NCI-H345 (cell line): ENCODE results near the gene KCNQ1.

Experiments used
- DNase-seq: peaks from one replicate; lab custom pipeline; 2025; lab: John Stamatoyannopoulos, UW

Gene KCNQ1

DNA sequence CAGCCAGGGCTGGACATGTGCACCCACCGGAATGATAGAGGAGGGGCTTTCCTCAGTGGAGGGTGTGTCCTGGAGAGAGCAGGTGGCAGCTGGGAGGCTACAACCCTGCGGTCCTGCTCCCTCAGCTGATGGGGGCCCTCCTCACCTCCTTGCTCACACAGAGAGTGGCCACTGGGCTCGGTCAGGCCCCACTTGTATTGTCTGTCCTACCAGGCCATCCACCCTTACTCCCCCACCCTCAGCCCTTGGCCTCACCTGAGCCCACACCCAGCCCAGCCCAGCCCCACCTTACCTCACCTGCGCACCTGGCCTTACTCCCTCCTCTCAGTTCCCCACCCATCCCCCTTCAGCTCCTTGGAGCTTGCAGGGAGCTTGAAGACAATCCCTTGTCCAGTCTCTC lies 3.6 kb upstream of the KCNQ1 start:
- DNase-seq, result no peak

DNA sequence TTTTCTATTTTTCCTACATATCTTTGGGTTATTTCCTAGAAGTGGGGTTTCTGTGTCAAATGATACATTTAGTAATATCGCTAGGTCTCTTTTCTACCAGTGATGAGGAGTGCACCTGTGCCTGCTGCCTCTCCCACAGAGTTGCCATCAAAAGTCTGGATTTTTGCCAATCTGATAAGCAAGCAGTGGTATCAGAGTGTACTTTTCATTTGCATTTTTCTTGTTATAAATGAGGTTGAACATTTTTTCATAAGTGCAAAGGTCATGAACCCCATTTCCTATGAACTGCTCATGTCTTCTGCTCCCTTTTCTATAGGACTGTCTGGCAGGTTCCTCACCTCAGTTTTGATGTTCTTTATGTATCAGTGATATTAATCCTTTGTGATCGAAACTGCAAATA lies 2.2 kb upstream of the KCNQ1 start:
- DNase-seq, result no peak

DNA sequence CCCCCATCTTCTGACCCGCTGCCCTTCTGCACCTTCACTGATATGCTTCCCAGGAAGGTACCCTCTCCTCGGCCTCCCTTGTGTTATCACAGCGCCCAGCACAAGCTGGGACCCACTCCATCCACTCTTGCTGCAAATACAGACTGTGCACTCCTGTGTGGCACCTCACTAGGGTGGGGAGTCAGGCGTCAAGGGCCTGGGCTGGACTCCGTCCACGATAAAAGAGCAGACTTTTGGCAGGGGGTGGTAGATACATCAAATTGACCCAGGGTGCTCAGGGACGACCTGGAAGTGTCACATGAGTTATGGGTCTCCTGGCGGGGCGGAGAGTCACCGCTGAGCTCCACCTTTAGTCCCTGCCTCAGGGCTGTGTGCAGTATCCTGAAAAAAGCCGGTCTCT lies 1.4 kb upstream of the KCNQ1 start:
- no peak for DNase-seq

DNA sequence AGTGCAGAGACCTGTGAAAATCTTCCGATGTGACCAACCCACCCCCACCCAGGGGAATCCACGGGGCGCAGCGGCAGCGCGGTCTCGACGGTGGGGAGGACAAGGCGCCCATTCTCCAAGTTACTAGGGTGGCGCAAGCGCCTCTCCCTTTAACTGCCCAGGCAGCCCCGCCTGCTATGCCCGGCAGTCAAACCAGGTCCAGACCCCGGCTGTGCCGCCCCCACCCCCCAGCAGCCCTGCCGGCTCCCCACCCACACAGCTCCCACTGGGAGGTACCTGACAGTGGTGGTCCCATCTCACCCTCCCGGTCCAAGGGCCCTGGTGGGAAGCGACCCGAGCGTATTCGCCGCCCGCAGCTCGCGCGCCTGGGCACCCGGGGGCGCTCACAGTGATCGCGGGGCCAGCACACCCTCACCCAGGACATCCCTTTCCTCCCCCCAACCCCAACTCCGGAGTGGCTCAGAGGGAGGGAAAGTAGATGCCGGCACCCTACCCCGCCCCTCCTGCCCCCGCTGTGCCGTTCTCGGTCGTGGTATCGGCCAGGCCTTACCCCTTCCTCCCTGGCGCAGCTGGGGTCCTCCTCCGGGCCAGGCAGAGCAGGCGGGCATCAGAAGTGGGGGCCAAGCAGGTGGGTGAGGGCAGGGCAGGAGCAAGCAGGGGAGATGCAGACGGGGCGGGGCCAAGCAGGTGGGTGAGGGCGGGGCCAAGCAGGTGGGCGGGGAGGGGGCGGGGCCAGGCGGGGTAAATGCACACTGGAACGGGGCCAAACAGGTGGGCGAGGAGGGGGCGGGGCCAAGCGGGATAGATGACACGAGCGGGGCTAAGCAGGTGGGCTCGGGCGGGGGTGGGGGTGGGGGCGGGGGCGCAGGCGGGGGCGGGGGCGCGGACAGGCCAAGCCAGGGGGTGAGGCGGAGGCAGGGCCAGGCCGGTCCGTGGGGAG lies 657 bp upstream of the KCNQ1 start, which contains the start of gene TRPM5:
Gene TRPM5, minus strand, starts transcription at position 634 of the 940 bp plus-strand sequence. CDS start 21,478 bp downstream, outside the sequence.
- DNase-seq, result no peak

DNA sequence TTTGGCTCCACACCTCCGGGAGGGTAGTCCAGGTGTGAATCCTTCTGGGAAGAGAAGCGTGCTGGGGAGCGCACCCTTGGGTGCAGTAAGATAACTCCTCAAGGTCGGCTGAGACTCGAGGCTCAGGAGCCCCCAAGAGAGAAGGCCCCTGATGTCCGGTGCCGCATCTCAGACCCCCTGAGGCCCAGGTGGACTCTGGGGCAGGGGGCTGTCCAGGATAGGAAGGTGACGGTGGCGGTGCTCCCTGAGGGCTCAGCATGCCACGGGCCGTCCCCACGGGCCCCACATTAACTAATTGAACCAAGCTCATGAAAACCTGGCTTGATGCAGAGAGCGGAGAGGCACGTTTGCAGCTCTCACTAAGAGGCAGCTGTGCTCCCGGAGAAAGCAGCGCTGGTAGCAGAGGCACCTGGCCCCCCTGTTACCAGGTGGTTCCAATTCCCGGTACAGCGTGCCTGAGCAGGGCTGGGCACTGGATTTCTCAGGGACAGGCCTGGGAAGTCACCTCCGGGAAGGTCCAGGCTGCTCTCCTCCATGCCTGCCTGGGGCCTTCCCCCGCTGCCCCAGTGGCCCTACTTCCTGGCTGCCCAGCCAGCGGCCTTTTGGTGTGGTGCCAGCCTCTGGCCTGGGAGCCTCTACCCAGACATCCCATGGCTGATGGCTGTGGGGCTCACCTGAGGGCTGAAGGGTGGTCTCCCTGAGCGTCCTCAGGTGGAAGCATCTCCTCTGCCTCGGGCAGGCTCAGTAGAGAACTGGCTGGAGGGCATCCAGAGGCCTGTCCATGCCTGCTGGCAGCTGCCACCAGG lies 1.1 kb downstream of the KCNQ1 start:
- DNase-seq, result peak; percentile 15

DNA sequence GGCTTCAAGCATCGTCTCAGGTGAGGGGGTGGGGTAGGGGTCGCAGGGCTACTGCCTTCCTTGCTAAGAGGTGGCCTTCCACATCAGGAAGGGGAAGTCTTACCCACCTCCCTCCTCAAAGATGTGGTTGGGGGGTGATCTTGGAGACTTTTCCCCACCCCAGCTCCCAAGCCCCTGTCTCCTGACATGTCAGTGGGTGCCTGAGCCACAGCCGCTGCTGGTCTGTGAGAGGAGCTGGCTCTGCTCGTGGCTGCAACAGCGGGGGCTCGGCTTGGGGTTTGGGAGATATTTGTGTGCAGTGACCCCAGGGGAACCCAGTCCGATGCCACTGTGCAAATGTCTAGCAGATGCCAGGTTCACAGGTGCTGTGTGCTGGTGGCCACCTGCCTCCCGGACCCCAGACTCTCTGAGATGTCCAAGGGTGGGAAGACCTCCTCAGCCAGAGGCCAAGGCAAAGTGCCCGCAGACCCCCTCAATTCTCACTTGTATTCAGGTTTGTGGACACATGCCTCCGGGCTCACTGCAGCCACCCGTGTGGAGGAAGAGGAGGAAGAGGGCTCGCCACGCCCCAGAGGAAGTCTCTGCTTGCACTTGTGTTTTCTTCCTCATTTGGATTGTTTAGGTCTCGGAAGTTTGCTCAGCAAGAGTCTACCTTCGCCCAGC lies 1.9 kb downstream of the KCNQ1 start:
- no peak for DNase-seq

DNA sequence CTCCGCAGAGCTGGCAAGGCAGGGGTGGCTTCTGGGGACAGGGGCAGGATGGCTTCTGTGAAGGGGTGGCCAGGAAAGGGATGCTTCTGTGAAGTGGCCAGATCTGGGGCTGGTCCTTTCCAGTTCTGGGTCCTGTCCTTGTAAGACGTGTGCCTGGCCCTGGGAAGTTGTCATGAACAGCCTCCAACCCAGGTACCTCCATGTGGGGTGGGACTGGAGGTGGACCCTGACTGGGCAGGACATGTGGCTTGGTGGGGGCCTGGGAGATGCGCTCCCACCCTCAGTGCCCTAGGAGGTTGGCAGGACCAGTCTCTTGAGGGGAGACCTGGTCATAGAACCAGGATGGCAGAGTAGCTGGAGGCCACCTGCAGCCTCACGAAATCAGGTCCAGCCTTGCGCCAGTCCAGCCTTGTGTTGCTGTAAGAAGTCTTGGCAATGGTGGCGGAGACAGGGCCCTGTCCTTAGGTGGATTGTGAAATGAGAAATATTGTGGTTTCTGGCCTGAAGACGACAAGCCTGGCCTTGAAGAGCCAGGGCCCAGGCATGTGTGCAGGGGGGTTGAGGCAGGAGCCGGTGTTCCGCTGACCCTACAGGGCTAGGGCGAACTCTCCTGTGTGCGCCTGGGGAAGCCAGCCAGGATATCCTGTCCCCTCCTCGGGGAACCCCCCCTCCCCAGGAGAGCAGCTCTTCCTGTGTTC lies 2.6 kb downstream of the KCNQ1 start:
- DNase-seq, result no peak

DNA sequence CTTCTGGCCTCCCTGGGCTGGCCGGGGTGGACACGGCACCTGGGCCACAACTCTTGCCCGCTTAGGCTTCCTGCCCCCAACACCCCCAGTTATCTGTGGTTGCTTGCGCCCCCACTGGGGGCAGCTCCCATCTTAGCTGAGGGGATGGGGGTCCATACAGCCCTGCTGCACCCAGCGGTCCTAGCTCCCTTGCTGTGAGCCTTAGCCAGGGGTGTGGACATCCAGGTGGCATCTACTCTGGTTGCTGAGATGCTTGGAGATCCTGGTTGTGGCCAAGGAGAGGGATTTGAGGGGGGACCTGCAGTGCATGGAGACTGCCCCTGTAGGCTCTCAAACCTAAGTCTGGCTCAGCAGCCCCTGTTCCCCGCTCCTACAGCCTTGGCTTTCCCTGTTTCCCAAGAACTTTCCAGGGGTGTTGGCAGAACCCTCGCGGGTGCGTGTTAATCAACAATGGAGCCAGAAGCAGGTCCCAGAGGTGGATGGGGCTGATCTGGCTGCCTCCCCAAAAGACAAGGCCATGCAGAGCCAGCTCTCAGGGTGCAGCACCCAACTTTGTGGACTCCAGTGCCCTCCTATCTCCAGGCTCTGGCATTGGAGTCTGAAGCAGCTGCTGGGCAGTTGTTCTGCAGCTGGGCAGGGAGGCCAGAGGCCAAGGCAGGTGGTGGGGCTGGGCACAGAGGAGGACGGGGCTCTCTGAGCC lies 3.3 kb downstream of the KCNQ1 start:
- no peak for DNase-seq

DNA sequence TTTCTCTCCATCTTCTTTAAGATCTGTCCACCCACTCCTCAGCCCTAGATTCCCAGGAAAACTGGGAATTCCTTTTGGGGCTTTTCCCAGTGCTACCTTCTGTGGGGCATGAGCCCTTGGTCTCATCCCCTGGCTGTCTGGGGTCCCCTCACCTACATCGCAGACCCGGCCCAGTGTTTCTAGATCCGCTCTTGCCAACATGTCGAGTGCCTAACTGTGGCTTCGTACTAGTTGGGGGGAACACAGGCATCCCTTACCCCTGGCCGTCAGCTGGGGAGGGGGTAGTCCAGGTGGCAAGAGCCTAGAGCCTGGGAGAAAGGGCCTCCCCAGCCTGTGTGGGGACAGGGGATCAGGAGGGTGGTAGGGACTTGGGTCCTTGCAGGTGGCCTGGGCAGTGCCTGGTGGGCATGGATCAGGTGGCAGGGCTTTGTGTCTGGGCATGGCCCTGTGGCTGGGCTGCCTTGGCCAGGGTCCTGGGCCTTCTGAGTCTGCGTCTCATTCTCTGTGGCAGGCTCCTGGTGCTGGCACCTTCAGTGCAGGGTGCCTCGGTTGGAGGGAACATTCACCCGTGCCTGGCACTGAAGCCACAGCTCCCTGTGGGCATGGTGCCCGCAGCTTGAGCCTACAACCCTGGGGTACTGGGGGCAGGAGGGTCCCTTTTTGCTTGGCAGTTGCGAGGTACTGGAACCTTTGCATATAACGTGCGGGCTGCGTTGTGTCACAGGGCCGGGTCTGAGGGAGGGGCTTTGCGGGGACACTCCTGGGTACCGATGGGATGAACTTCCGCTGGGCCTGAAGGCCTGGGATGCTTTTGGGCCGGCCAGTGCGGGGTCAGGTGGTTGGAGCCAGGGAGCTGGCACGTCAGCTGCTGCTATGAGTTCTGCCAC lies 4.1 kb downstream of the KCNQ1 start:
- no peak for DNase-seq

DNA sequence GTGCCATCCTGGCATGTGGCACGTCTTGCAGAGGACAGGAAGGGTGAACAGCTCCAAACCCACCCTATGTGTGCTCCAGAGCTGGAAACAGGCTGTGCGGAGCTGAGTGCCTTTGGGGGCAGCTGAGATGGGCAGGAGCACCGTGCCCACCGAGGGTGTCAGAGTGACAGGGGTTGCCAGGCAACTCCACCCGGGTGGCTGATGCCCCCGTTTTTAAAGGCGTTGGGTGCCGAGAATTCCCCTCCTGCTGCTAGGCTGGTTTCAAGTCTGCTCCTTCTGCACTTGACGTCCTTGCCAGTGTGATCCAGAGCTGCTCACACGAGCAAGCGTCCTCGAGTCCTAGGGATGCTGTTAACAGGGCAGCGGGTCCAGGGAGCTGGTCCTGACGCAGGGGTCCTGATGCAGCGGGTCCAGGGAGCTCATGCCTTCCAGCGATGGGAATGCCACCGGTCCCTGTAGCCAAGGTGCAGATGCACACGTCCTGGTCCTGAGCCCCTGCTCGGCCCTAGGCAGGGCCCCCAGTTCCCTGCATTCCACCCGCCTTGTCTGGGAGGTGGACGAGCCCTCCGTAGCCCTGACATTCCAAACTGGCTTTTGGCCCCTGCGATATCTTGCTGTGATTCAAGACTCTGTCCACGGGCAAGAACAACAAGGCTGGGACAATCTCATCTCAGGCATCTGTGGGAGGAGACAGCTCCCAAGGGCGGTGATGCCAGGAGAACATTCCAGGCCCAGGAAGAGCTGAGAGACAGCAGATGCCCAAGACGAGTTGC lies 4.9 kb downstream of the KCNQ1 start:
- DNase-seq, result no peak

DNA sequence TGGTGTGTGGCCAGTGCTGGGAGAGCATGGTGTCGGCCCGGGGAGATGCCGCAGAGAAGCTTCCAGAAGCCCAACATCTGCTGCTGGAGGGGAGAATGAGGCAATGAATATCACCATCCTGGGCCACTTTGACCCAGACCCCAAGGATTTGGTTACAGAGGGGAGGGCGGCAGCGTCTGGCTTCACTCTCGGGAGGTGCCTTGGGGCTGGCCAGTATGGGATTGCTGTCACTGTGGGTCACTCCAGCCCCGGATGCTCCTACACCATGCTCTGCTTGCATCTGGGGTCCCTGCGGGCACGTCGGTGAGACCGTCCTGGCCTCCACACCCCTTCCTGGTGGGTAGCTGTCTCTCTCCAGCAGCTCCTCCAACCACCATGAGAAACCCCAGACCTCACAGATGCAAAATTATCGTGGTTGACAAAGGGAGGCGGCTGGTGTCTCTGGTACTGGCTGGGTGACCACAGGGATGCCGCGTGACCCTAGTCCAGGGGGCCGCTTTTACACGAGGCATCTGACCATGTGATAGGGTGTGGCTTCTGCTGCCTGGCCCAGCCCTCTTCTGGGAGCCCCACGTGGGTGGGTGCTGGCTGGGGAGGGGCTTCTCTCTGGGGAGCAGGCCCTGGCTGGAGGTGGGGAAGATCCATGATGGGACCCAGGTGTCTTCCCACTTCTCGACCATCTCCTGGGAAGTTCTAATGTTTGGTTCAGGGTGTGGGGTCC lies 5.7 kb downstream of the KCNQ1 start:
- no peak for DNase-seq

DNA sequence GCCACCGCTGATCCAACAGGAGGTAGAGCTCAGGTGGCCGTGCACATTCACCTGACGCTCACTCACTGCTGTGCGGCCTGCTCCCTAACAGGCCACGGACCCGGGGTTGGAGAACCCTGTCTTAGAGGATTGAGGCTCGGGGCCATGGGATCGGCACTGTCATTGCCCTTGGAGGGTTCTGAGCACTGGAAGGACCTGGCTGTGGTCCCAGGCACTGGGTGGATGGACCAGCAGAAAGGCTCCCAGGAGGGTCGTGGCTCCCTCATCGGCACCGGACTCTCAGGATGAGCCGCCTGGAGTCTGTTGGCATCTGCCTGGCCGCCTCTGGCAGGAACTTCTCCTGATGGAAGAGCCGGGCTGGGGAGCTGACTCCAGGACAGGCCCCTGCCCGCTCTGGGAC lies 6.5 kb downstream of the KCNQ1 start:
- DNase-seq, result no peak

DNA sequence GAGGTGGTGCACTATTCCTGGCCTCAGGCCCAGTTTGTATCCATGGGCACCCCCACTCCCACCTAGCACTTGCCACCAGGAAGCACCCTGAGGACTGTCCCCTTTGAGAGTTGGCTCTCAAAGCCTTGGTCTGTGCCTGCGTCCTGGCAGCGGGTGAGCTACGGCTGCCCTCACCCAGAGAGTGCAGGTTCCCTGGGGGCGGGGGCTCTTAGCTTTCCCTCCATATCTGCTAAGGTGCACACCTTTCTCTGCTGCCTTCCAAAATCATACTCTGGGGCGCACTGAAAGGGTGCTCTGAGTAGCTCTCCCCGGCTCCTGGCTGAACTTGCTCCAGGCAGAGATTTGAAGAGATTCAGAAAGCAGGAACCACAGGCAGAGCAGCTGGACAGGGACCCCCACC lies 7.1 kb downstream of the KCNQ1 start:
- DNase-seq, result no peak

DNA sequence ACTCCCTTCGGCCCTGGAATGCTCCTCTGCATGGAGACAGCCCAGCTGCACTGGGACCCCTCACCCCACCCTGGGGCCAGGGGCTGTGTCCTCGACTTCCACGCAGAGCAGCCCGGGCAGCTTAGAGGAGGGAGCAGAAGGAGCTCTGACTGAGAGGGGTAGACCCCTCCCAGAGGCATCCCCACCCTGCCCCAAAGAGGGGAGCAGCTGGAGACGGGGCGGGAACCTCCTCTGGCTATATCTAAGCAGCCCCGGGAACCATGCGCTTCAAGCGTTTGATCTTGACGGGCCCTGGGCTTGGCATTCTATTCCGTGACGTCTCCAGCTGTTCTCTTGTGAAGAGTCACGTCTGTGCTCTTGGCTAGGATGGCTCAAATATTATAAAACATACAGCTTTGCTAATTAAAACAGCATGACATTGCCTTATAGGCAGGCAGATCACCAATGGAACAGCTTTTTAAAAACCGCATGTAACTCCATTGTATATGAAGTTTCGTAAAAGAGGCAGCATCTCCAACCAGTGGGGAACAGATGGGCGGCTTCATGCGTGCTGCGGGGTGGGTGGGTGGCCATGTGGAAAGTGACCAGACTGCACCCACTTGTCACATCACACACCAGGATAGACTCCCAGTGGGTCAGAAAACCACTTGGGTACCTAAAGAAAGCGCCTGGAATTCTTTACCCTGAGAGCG lies 7.7 kb downstream of the KCNQ1 start:
- DNase-seq, result no peak

DNA sequence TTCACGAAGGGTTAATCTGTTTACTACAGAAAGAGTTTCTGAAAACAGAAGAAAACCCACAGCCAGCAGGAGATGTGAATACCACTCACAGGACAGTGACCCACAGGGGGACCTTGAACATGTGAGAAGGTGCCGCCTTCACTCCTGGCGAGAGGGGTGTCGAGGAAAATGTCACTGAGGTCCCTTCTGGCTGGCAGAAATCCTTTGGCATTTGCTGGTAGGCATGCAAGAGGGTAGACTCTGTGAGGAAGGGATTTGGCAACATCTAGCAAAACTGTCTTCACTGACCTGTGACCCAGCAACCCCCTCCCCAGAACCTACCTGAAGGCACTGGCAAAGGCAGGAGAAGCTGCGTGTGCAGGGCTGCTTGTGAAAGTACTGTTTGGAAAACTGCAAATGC lies 8.6 kb downstream of the KCNQ1 start:
- no peak for DNase-seq

DNA sequence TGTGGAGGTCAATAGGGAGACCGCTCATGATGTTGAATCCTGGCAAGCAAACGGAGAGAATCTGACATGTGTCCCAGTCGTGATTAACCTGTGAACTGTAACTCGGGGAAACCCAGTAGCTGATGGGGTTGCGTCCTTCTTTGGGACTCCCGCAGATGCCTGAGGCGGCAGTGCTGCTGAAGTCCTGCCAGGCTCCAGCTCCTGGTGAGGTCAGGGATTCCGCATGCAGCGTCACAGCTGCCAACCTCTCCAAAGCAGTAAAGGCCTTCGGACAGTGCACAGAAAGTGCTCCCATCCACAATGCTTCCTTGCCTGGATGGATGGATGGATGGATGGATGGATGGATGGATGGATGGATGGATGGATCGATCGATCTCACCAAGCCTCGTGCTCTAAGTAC lies 13.5 kb downstream of the KCNQ1 start:
- no peak for DNase-seq

DNA sequence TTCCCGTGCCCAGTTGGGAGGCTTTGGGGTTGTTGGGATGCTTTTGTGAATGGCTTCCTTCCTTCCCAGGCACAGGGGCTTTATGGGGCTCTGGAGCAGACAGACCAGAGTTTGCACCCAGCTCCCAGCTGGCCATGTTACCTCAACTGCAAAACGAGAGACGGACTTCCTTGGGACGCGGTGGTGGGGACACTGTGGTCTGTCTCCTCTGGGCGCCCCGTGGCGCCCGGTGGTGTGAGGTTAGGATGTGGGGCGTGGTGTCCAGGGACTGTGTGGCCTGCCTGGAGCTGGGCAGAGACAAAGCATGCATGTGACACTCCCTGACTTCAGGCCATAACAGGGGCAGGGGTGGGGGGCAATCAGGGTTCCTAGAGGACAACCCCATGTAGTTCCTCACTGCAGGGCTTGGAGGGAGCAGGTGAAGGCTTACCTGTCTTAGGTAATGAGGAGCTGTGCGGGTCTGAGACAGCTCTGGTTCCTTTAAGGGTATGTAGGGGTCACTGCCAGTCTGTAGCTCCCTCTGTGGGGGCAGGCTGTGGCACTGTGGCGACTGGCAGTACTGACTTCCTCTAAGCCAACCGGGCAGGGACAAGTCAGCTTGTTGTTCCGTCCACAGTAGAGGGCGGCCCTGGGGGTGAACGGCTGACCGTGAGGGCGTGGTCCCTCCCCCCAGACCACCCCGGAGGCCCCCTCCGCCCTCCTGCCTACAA lies 14.4 kb downstream of the KCNQ1 start:
- no peak for DNase-seq
